ENCODE results near the gene DSTYK.

GRCh38 chr1:205228093-205228521 lies 16.6 kb upstream of the DSTYK start:
- TF ChIP-seq CTCF (IDR thresholded peaks at IDR 0.05; ENCODE audit: extremely low read depth in 1 of 2, insufficient read depth in 1 of 2, low read depth in 1 of 2, low read length in 2 of 2) (no peak), GATA2 (IDR thresholded peaks at IDR 0.05; ENCODE audit: insufficient read depth, insufficient read length, low read depth, low read length) (no peak), POLR2A (IDR thresholded peaks at IDR 0.05; ENCODE audit: low read depth, low read length) (no peak), POLR2AphosphoS5 (IDR thresholded peaks at IDR 0.05; ENCODE audit: insufficient read depth, low read depth, low read length) (no peak), JUN (IDR thresholded peaks at IDR 0.05; ENCODE audit: borderline replicate concordance, insufficient read depth, insufficient read length, low read depth) (no peak), EZH2 (IDR thresholded peaks at IDR 0.05; ENCODE audit: borderline replicate concordance, low read depth, low read length, severe bottlenecking) (no peak)
